A549 (cell line): ENCODE measurements around the gene BTF3. TPM values are rescaled to one million over a fixed set of nuclear protein-coding genes. Genes with fewer than 3 reads are reported as not detected.

ENCODE experiments used
- ATAC-seq, 2 experiments: fragments of 200-7000 bp in 1 of 2; fragments of >200 bp in 1 of 2; cut with Nextera tagmentation in 1 of 2; cut with Tn5 transposase in 1 of 2; 3 replicates each; pipeline versions ENCODE4 v1.8.0 to v1.9.1; 2018 to 2020; ENCODE audit warnings: mild to moderate bottlenecking in 1 of 2, moderate library complexity in 1 of 2
- CTCF ChIA-PET: fragments of 300-600 bp; sonication (Branson Sonifier 250); formaldehyde crosslinking; extraction: SDS; loops from one replicate; lab custom pipeline; 2021; ENCODE audit warnings: antibody characterized with exemption, inconsistent platforms; lab: Yijun Ruan, JAX
- POLR2A ChIA-PET: fragments of 350-600 bp; formaldehyde crosslinking; extraction: SDS; loops from one replicate; lab custom pipeline; 2021; ENCODE audit warnings: antibody characterized with exemption, inconsistent platforms; lab: Yijun Ruan, JAX
- DNase-seq, 2 experiments: peaks; one replicate each; pipeline versions ENCODE4 v3.0.0 to v3.0.0-alpha.2; 2011 to 2016; ENCODE audit warnings: low read depth in 1 of 2, low spot score in 1 of 2
- FAIRE-seq: peaks from 2 replicates; lab custom pipeline; 2011; peaks lifted over from hg19 to GRCh38; lab: Jason Lieb, UNC
- H3K27ac ChIP-seq, 2 experiments: fragments of >200 bp; sonication (Bioruptor Twin); formaldehyde crosslinking; 3 replicates each; pipeline ENCODE4 v1.5.1; 2016 to 2017
- H3K4me1 ChIP-seq: fragments of >200 bp; sonication (Bioruptor Twin); formaldehyde crosslinking; 3 replicates; pipeline ENCODE4 v1.6.1; 2016
- H3K4me2 ChIP-seq: fragments of >200 bp; sonication (Bioruptor Twin); formaldehyde crosslinking; 3 replicates; pipeline ENCODE4 v1.6.1; 2016
- H3K4me3 ChIP-seq: fragments of >200 bp; sonication (Bioruptor Twin); formaldehyde crosslinking; 3 replicates; pipeline ENCODE4 v1.5.1; 2016
- H3K9me3 ChIP-seq: fragments of >200 bp; sonication (Bioruptor Twin); formaldehyde crosslinking; 3 replicates; pipeline ENCODE4 v1.6.1; 2016
- BCL3 ChIP-seq: fragments of >200 bp; sonication (Bioruptor Twin); formaldehyde crosslinking; IDR thresholded peaks from 3 replicates; pipeline ENCODE4 v1.6.1; 2016
- CBX8 ChIP-seq: fragments of 200-600 bp; sonication (generic); IDR thresholded peaks from 2 replicates; pipeline ENCODE4 v1.6.1; 2016
- CHD2 ChIP-seq: fragments of 150-350 bp; IDR thresholded peaks from 2 replicates; pipeline ENCODE4 v1.6.1; 2014; ENCODE audit warnings: low read length; ENCODE audit not compliant: partially characterized antibody
- E2F6 ChIP-seq: IDR thresholded peaks from 2 replicates; pipeline ENCODE4 v1.6.1; 2012; ENCODE audit warnings: low read depth, borderline replicate concordance
- EHF ChIP-seq: fragments of 250-450 bp; sonication (Bioruptor Pico); IDR thresholded peaks from 2 replicates; pipeline ENCODE4 v1.5.0; 2020; ENCODE audit warnings: mild to moderate bottlenecking
- ELK1 ChIP-seq: fragments of 150-350 bp; IDR thresholded peaks from 2 replicates; pipeline ENCODE4 v1.6.1; 2014; ENCODE audit warnings: low read depth, mild to moderate bottlenecking, low read length
- EP300 ChIP-seq, 2 experiments: fragments of >200 bp; sonication (Bioruptor Twin); formaldehyde crosslinking; IDR thresholded peaks; 2 replicates in 1 of 2; 3 replicates in 1 of 2; pipeline ENCODE4 v1.6.1; 2016 to 2017
- ESRRA ChIP-seq: fragments of 150-350 bp; IDR thresholded peaks from 2 replicates; pipeline ENCODE4 v1.6.1; 2014; ENCODE audit warnings: mild to moderate bottlenecking, low read length, borderline replicate concordance
- HMGXB4 ChIP-seq: fragments of 250-450 bp; sonication (Bioruptor Pico); IDR thresholded peaks from 2 replicates; pipeline ENCODE4 v1.5.0; 2021; ENCODE audit warnings: mild to moderate bottlenecking, moderate library complexity, borderline replicate concordance
- JUN ChIP-seq, 2 experiments: fragments of >200 bp; sonication (Bioruptor Twin); formaldehyde crosslinking; IDR thresholded peaks; 2 replicates in 1 of 2; 3 replicates in 1 of 2; pipeline ENCODE4 v1.6.1; 2016 to 2017
- JUNB ChIP-seq: fragments of >200 bp; sonication (Bioruptor Twin); formaldehyde crosslinking; IDR thresholded peaks from 2 replicates; pipeline ENCODE4 v1.6.1; 2016
- MAFK ChIP-seq: fragments of 450-650 bp; IDR thresholded peaks from 2 replicates; pipeline ENCODE4 v1.6.1; 2014; ENCODE audit not compliant: partially characterized antibody
- MAX ChIP-seq: IDR thresholded peaks from 2 replicates; pipeline ENCODE4 v1.6.1; 2012
- MAZ ChIP-seq: fragments of 150-350 bp; IDR thresholded peaks from 2 replicates; pipeline ENCODE4 v1.6.1; 2014; ENCODE audit warnings: antibody characterized with exemption, low read depth, low read length, borderline replicate concordance
- NPAS2 ChIP-seq: fragments of 250-450 bp; sonication (Bioruptor Pico); IDR thresholded peaks from 2 replicates; pipeline ENCODE4 v1.8.0; 2022; ENCODE audit warnings: mild to moderate bottlenecking, moderate library complexity, borderline replicate concordance
- NR3C1 ChIP-seq: fragments of >200 bp; sonication (Bioruptor Twin); formaldehyde crosslinking; IDR thresholded peaks from 3 replicates; pipeline ENCODE4 v1.6.1; 2017
- PBX3 ChIP-seq: IDR thresholded peaks from 2 replicates; pipeline ENCODE4 v1.6.1; 2012
- RCOR1 ChIP-seq: fragments of 150-350 bp; IDR thresholded peaks from 2 replicates; pipeline ENCODE4 v1.6.1; 2014; ENCODE audit warnings: antibody characterized with exemption, low read length, low read depth
- REST ChIP-seq: fragments of 200-600 bp; sonication (generic); IDR thresholded peaks from 2 replicates; pipeline ENCODE4 v1.6.1; 2016; ENCODE audit warnings: antibody characterized with exemption, mild to moderate bottlenecking, moderate library complexity
- RFX5 ChIP-seq: fragments of 450-650 bp; IDR thresholded peaks from 2 replicates; pipeline ENCODE4 v1.7.1; 2014; ENCODE audit warnings: antibody characterized with exemption, mild to moderate bottlenecking, moderate library complexity
- RNF2 ChIP-seq: fragments of 200-600 bp; sonication (generic); IDR thresholded peaks from 2 replicates; pipeline ENCODE4 v1.6.1; 2016; ENCODE audit warnings: low read depth, mild to moderate bottlenecking, antibody characterized with exemption, moderate library complexity, borderline replicate concordance
- SMC3 ChIP-seq: fragments of >200 bp; sonication (Bioruptor Twin); formaldehyde crosslinking; IDR thresholded peaks from 3 replicates; pipeline ENCODE4 v1.6.1; 2018; ENCODE audit warnings: inconsistent platforms
- SREBF2 ChIP-seq: fragments of 450-650 bp; IDR thresholded peaks from 2 replicates; pipeline ENCODE4 v1.6.1; 2014; ENCODE audit warnings: mild to moderate bottlenecking, moderate library complexity
- TP53 ChIP-seq: fragments of 250-450 bp; sonication (Bioruptor Pico); IDR thresholded peaks from 2 replicates; pipeline ENCODE4 v1.5.0; 2021; ENCODE audit warnings: mild to moderate bottlenecking, moderate library complexity
- USF2 ChIP-seq: fragments of 450-650 bp; IDR thresholded peaks from 2 replicates; pipeline ENCODE4 v1.6.1; 2014; ENCODE audit warnings: antibody characterized with exemption
- ZC3H11A ChIP-seq: fragments of 450-650 bp; IDR thresholded peaks from 2 replicates; pipeline ENCODE4 v1.6.1; 2014; ENCODE audit warnings: antibody characterized with exemption, mild to moderate bottlenecking
- WGBS: methylation state at CpG from one replicate; pipeline ENCODE4 v1.1.6; 2017; ENCODE audit errors: missing lambda C conversion rate; 5-methylcytosine and 5-hydroxymethylcytosine counted together
- polyA plus RNA-seq, 4 experiments: library from polyadenylated mRNA; depleted of rRNA in 3 of 4; stranded (reverse); fragments of >200 nt; fragmentation: RNase III in 1 of 4; extraction: RNeasy Plus Mini Kit Qiagen cat#74134 plus additional on column Dnase treatment in 1 of 4; gene quantifications; 2 replicates in 3 of 4; 3 replicates in 1 of 4; pipeline ENCODE4 v1.2.3, GENCODE V29; 2011 to 2017

Gene BTF3
- polyA plus RNA-seq, 2 of the 4 experiments (the other 2 are of a cell fraction), result 1,048 to 1,159 TPM

GRCh38 chr5:73469878-73470277 lies 28.4 kb upstream of the BTF3 start:
- Histone ChIP-seq H3K4me1 (no peaks in the 10 kb centered on the region), H3K4me3 (no peak overlapping the region), H3K27ac (no peak overlapping the region), H3K4me2 (no peak overlapping the region), H3K9me3 (no peaks in the 10 kb centered on the region)
- ChIA-PET POLR2A (no interaction called here), CTCF (interaction anchor here (4.8 kb wide), 1 partner anchor 15 kb away, joined by 22 read pairs; no protein-coding TSS in a partner anchor)
- ATAC-seq, result no peak
- FAIRE-seq, result no peak
- TF ChIP-seq EP300 (IDR thresholded peaks at IDR 0.05) (no peak), SMC3 (no peak), NPAS2 (CRISPR knock-in tag) (no peak), RFX5 (no peak), SREBF2 (no peak), USF2 (no peak), HMGXB4 (no peak), MAFK (no peak), PBX3 (no peak), JUN (IDR thresholded peaks at IDR 0.05) (no peak), RNF2 (no peak), MAZ (no peak), MAX (no peak), E2F6 (no peak), EHF (CRISPR knock-in tag) (no peak), CBX8 (no peak), CHD2 (no peak), JUNB (no peak)
- WGBS, result 81% methylated on average over 8 of the region's 8 CpGs
- no peak for DNase-seq

GRCh38 chr5:73471654-73472053 lies 26.6 kb upstream of the BTF3 start:
- DNase-seq (no peak), FAIRE-seq (no peak), ATAC-seq (no peak)
- no peak overlapping the region for H3K4me3 ChIP-seq
- POLR2A ChIA-PET, result no interaction called here
- no peaks in the 10 kb centered on the region for H3K4me1 ChIP-seq
- no peaks in the 10 kb centered on the region for H3K9me3 ChIP-seq
- no peak overlapping the region for H3K27ac ChIP-seq
- H3K4me2 ChIP-seq, result no peak overlapping the region
- CTCF ChIA-PET, result interaction anchor here (0.8 to 4.8 kb wide), 4 partner anchors 17 to 75 kb away, joined by 3 to 22 read pairs (median 9); no protein-coding TSS in a partner anchor
- no peak for TF ChIP-seq ZC3H11A
- TF ChIP-seq RCOR1, result no peak
- TF ChIP-seq TP53 (CRISPR knock-in tag), result no peak
- no peak for TF ChIP-seq BCL3
- no peak for TF ChIP-seq NR3C1
- TF ChIP-seq ELK1, result no peak
- no peak for TF ChIP-seq REST
- TF ChIP-seq MAZ, result no peak
- TF ChIP-seq ESRRA, result no peak
- no peak for TF ChIP-seq CBX8
